Epithelial cell of umbilical artery (primary cell): ENCODE data around the gene RHOB. TPM values are rescaled to one million over a fixed set of nuclear protein-coding genes. Genes with fewer than 3 reads are reported as not detected.

Experiments used
- total RNA-seq: library from RNA; depleted of rRNA; stranded (reverse); fragments of >200 nt; gene quantifications from 2 replicates; pipeline ENCODE4 v1.2.3, GENCODE V29; 2014

Gene RHOB
- 850 and 995 TPM in 2 replicates for total RNA-seq

GRCh38 chr2:20446917-20447436 is at the start of gene RHOB:
Gene RHOB, plus strand, starts transcription at chr2:20447074. Its CDS starts 392 bp downstream, at chr2:20447466.

Other genes starting within 250 kb of the RHOB start
- gene SDC1, start 221.9 kb upstream of the RHOB start, total RNA-seq, result 0.97 and 1.1 TPM in 2 replicates
- gene PUM2, start 96.2 kb upstream of the RHOB start, total RNA-seq, result 29.6 and 42.4 TPM in 2 replicates
- 19.8 and 22.9 TPM in 2 replicates for gene HS1BP3, start 204.0 kb downstream of the RHOB start, total RNA-seq
- 5.5 and 36.8 TPM in 2 replicates for gene GDF7, start 220.1 kb downstream of the RHOB start, total RNA-seq